Lower leg skin (tissue), 4 donors: ENCODE results near the gene ERVW-1. TPM values are rescaled to one million over a fixed set of nuclear protein-coding genes. Genes with fewer than 3 reads are reported as not detected.
"Not testable (repeated sequence)": the region's sequence is repeated elsewhere in the genome, so short reads cannot be mapped to it uniquely, and the experiment has no call there.

Source experiments
- DNase-seq, 2 donors: peaks; one replicate each; pipeline ENCODE4 v3.0.0-alpha.2; 2019; ENCODE audit warnings: low spot score in 2 of 2
- H3K4me3 ChIP-seq: fragments of 200-600 bp; sonication (generic); 2 replicates; pipeline ENCODE4 v1.5.1; 2017; ENCODE audit warnings: mild to moderate bottlenecking, low read depth; ENCODE audit not compliant: poor library complexity, severe bottlenecking
- CTCF ChIP-seq, 3 donors: fragments of 450-650 bp; IDR thresholded peaks; one replicate each; pipeline ENCODE4 v1.5.1; 2016; ENCODE audit warnings: antibody characterized with exemption in 3 of 3, mild to moderate bottlenecking in 3 of 3, moderate library complexity in 2 of 3
- POLR2A ChIP-seq, 2 donors: fragments of 450-650 bp; IDR thresholded peaks; one replicate each; pipeline ENCODE4 v1.6.1; 2016 to 2017; ENCODE audit warnings: antibody characterized with exemption in 2 of 2, mild to moderate bottlenecking in 1 of 2, moderate library complexity in 1 of 2
- WGBS, 2 donors: methylation state at CpG; one replicate each; pipeline ENCODE4 v1.1.5; 2018; 5-methylcytosine and 5-hydroxymethylcytosine counted together
- intact Hi-C: fragments of 100-400 bp; cut with DNase I; formaldehyde crosslinking; loops from one replicate; pipeline ENCODE4 v1.15.0; 2023; ENCODE audit warnings: low total_unique reads
- total RNA-seq, 4 donors: library from RNA; depleted of rRNA; stranded (reverse); fragments of >200 nt; gene quantifications; one replicate each; pipeline ENCODE4 v1.1.0, GENCODE V29; 2016

Gene ERVW-1
- total RNA-seq, 4 donors from 2014 or later, result not detected

GRCh38 chr7:92478095-92478494 lies 349 bp upstream of the ERVW-1 start:
- no peak for DNase-seq
- intact Hi-C loops, result no loop called here
- WGBS, 2 donors, result 87 to 88% methylated on average over 9 of the region's 9 CpGs

GRCh38 chr7:92475851-92476590 lies 1.7 kb downstream of the ERVW-1 start:
- intact Hi-C loops, H3K4me3 ChIP-seq: not testable (repeated sequence)
- 86 to 92% methylated on average over 11 of the region's 11 CpGs for WGBS, 2 donors
- peak in 1 of 2 donors; percentile 1 for DNase-seq

More at GRCh38 chr7:92478095-92478494, 349 bp upstream of the ERVW-1 start:
- H3K4me3 ChIP-seq, result no peak overlapping the region
- TF ChIP-seq POLR2A (IDR thresholded peaks at IDR 0.05) (no peak), CTCF (IDR thresholded peaks at IDR 0.05) (no peak)

- H3K4me3 ChIP-seq, intact Hi-C loops, DNase-seq: not testable (repeated sequence)
- WGBS, 2 donors, result 88 to 90% methylated on average over 12 of the region's 12 CpGs
Observed at GRCh38 chr7:92475261-92475770, 2.4 kb downstream of the ERVW-1 start.

- H3K4me3 ChIP-seq, intact Hi-C loops, DNase-seq: not testable (repeated sequence)
- 53 to 58% methylated on average over 10 of the region's 10 CpGs for WGBS, 2 donors
Observed at GRCh38 chr7:92473989-92474388, 3.8 kb downstream of the ERVW-1 start.

GRCh38 chr7:92468589-92468988 lies 9.2 kb downstream of the ERVW-1 start:
- H3K4me3 ChIP-seq, DNase-seq, intact Hi-C loops: not testable (repeated sequence)
- WGBS, 2 donors, result 93 to 100% methylated on average over 9 of the region's 9 CpGs

- TF ChIP-seq POLR2A (IDR thresholded peaks at IDR 0.05), result no peak
- no peak for TF ChIP-seq CTCF (IDR thresholded peaks at IDR 0.05)
- H3K4me3 ChIP-seq, result no peak overlapping the region
- intact Hi-C loops, result no loop called here
- WGBS, 2 donors, result 89% methylated on average over 2 of the region's 2 CpGs
- DNase-seq, result no peak
Observed at GRCh38 chr7:92466682-92467081, 11.1 kb downstream of the ERVW-1 start.

- no peak overlapping the region for H3K4me3 ChIP-seq
- intact Hi-C loops, result no loop called here
- peak in 1 of 2 donors; percentile 29 for DNase-seq
- no peak for TF ChIP-seq CTCF (IDR thresholded peaks at IDR 0.05)
- no peak for TF ChIP-seq POLR2A (IDR thresholded peaks at IDR 0.05)
- 45 to 47% methylated on average over 3 of the region's 3 CpGs for WGBS, 2 donors
Observed at GRCh38 chr7:92464515-92464914, 13.2 kb downstream of the ERVW-1 start.

GRCh38 chr7:92462560-92462959 lies 15.2 kb downstream of the ERVW-1 start:
- no peak overlapping the region for H3K4me3 ChIP-seq
- WGBS, 2 donors, result 93 to 94% methylated on average over 3 of the region's 3 CpGs
- TF ChIP-seq POLR2A (IDR thresholded peaks at IDR 0.05), result no peak
- no peak for TF ChIP-seq CTCF (IDR thresholded peaks at IDR 0.05)
- intact Hi-C loops, result no loop called here
- DNase-seq, result no peak
